HCT116 (cell line): ENCODE data around the gene PPM1H.

Source experiments
- ATF3 ChIP-seq: IDR thresholded peaks from 2 replicates; pipeline ENCODE4 v1.6.1; 2012
- CTCF ChIP-seq, 3 experiments: fragments of 200-600 bp in 1 of 3; sonication (generic) in 1 of 3; IDR thresholded peaks in 2 of 3; conservative IDR thresholded peaks in 1 of 3; 2 replicates each; pipeline ENCODE4 v1.5.1; 2012 to 2017; ENCODE audit warnings: low read depth in 2 of 3, low read length in 2 of 3, antibody characterized with exemption in 1 of 3, borderline replicate concordance in 1 of 3, control low read depth in 1 of 3, mild to moderate bottlenecking in 1 of 3, mixed read lengths in 1 of 3, mixed run types in 1 of 3, moderate library complexity in 1 of 3; ENCODE audit not compliant: insufficient read depth in 1 of 3
- EZH2 ChIP-seq: fragments of 200-600 bp; sonication (generic); IDR thresholded peaks from 2 replicates; pipeline ENCODE4 v1.6.1; 2017; ENCODE audit warnings: antibody characterized with exemption, mixed run types
- EZH2phosphoT487 ChIP-seq: fragments of 200-600 bp; IDR thresholded peaks from 2 replicates; pipeline ENCODE4 v1.6.1; 2018; ENCODE audit warnings: antibody characterized with exemption, borderline replicate concordance
- JUND ChIP-seq: IDR thresholded peaks from 2 replicates; pipeline ENCODE4 v1.6.1; 2012
- MAX ChIP-seq: IDR thresholded peaks from 2 replicates; pipeline ENCODE4 v1.6.1; 2012
- POLR2A ChIP-seq: IDR thresholded peaks from 2 replicates; pipeline ENCODE4 v1.7.0; 2011; ENCODE audit warnings: borderline replicate concordance; ENCODE audit not compliant: insufficient read depth, insufficient read length; ENCODE audit errors: extremely low read depth
- POLR2AphosphoS5 ChIP-seq: IDR thresholded peaks from 2 replicates; pipeline ENCODE4 v1.6.1; 2011; ENCODE audit warnings: mild to moderate bottlenecking, low read depth, low read length, moderate library complexity
- RAD21 ChIP-seq: IDR thresholded peaks from 2 replicates; pipeline ENCODE4 v1.6.1; 2012; ENCODE audit warnings: low read depth, mild to moderate bottlenecking
- REST ChIP-seq: IDR thresholded peaks from 2 replicates; pipeline ENCODE4 v1.6.1; 2012; ENCODE audit warnings: low read depth
- SIN3A ChIP-seq: IDR thresholded peaks from 2 replicates; pipeline ENCODE4 v1.6.1; 2012; ENCODE audit warnings: low read depth
- SP1 ChIP-seq: IDR thresholded peaks from 2 replicates; pipeline ENCODE4 v1.6.1; 2012; ENCODE audit warnings: low read depth
- ZFX ChIP-seq: fragments of 450-650 bp; IDR thresholded peaks from 2 replicates; pipeline ENCODE4 v1.6.1; 2017
- ZNF274 ChIP-seq: fragments of 200-500 bp; sonication (Bioruptor generic); IDR thresholded peaks from 2 replicates; pipeline ENCODE4 v1.6.1; 2014; ENCODE audit warnings: mild to moderate bottlenecking, low read depth, low read length, inconsistent platforms

- no peak for TF ChIP-seq CTCF (IDR thresholded peaks at IDR 0.05 in 2 of 3, conservative IDR thresholded peaks at IDR 0.05 in 1 of 3; ENCODE audit: borderline replicate concordance in 1 of 3, insufficient read depth in 1 of 3, low read depth in 2 of 3, low read length in 2 of 3)
- TF ChIP-seq EZH2, result no peak
- TF ChIP-seq EZH2phosphoT487, result no peak
- no peak for TF ChIP-seq POLR2A
- TF ChIP-seq JUND, result no peak
- TF ChIP-seq RAD21, result no peak
- no peak for TF ChIP-seq MAX
- no peak for TF ChIP-seq ZNF274
- TF ChIP-seq POLR2AphosphoS5, result no peak
- no peak for TF ChIP-seq SIN3A
- TF ChIP-seq ZFX, result no peak
- TF ChIP-seq ATF3, result no peak
- TF ChIP-seq SP1, result no peak
- TF ChIP-seq REST, result no peak
Observed at GRCh38 chr12:62928632-62929031, 6.3 kb downstream of the PPM1H start.
